Measurements from ENCODE around the gene SRRM5.
"Not testable (repeated sequence)": the region's sequence is repeated elsewhere in the genome, so short reads cannot be mapped to it uniquely, and the experiment has no call there.

Gene SRRM5, protein sequence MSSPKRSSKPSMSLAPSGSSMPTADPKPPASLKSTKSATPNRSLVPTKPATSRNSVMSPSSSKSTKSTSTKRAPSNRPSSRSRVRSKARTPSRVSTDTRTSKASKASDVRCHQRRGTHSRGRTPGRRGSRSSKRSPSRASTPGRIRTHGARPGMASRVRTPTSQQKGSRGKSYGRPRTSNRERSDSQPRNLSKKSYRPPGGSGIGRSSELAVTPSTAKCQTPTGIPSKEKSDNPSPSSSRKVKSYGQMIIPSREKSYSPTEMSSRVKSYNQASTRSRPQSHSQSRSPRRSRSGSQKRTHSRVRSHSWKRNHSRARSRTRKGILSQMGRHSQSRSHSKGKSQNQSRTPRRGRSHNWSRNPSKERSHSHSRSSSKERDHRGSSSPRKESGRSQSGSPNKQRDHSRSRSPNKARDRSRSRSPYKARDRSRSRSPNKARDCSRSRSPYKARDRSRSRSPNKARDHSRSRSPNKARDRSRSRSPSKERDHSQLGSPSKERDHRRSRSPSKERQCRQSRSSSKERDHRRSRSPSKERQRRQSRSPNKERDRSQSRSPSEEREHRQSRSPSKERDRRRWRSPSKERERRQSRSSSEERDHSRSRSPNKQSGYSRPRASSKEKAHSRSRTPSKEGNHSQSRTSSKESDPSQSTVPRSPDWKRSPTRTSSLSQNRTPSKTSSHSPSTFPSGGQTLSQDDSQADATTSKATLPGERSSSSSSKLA

DNA sequence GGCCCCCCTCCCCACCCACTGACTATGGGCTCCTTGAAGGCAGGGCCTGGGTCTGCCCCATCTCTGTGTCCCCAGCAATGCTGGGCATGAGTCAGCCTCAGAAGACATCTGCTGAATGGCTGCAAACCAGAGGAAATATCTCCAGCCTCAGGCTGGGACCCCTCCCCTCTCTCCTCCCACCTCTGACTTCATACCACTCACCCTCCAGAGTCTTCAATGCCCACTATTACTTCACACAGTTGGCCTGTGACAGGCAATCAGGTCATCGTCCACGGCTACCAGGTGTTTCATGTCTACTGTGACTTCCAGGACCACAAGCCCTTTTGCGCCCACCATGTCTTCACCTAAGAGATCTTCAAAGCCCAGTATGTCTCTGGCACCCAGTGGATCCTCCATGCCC, at the start of gene SRRM5:
SRRM5 (plus strand) TSS at position 301 of the 400 bp plus-strand sequence; CDS start at position 335, 34 bp downstream.
- no peak for DNase-seq (ENCODE audit: low read depth in 2 of 3, low spot score in 2 of 3)

DNA sequence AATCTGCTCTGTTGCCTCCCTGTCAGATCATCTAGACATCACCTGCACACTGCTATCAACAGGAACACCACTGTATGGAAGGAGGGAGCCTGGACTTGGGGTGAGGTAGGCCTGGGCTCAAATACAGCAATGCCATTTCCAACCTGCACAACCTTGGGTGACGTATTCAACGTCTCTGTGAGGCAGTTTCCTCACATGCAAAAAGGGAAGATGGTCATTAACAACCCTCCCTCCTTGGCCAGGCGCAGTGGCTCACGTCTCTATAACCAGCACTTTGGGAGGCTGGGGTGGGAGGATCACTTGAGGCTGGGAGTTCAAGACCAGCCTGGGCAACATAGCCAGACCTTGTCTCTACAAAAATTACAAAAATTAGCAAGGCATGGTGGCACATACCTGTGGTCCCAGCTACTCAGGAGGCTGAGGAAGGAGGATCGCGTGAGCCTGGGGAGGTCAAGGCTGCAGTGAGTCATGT, 49.6 kb upstream of the SRRM5 start:
- DNase-seq (ENCODE audit: low read depth in 2 of 3, low spot score in 2 of 3) = no peak

DNA sequence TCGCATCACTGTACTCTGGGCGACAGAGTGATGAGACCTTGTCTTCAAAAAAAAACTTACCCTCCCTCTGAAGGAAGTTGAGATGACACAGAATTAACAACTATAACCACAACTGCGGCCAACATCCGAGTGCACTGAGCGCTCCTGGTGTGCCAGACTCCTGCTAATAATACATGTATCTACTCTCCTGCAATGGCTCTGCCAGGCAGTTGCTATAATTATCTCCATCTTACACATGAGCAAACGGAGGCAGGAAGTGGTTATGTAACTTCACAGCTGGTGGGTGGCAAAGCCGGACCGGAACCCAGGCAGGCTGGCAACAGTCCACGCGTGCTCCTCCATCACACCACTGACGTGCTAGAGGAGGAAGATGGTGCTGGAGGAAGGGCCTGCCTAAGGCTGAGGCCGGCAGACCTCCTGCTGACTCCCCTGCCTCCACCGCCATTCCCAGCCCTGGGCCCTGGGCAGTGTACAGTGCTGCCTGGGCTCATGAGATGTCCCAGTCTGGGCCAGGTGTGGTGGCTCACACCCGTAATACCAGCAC, 49.1 kb upstream of the SRRM5 start:
- DNase-seq (ENCODE audit: low read depth in 2 of 3, low spot score in 2 of 3) = peak in 2 of 3 experiments; percentile 38 to 54

DNA sequence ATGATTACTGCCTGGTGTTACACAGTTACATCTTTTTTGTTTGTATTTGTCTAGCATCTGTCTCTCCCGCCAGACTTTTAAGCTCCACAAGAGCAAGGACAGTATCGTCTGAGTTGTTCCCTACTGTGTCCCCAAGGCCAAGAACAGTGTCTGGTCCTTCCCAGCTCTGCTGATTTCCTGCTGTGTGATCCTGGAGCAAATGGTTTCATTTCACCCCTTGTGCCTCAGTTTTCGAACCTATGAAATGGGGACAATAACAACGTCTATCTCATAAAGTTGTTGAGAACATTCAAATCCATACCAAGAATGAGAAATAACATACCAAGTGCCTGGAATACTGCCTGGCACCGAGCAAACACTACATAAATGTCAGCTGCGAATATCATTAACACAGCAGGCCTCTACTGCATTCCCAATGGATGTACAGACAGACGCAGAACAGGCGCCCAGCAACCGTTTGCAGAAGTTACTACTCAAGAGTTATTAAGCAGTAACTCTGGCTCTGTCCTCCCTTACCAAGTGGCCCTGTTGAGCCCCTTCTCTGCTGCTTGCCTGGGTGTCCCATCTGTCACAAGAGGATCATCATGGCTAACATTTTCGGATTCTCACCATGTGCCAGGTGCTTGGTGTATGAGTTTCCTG, 48.0 kb upstream of the SRRM5 start:
- DNase-seq (ENCODE audit: low read depth in 2 of 3, low spot score in 2 of 3) = no peak

DNA sequence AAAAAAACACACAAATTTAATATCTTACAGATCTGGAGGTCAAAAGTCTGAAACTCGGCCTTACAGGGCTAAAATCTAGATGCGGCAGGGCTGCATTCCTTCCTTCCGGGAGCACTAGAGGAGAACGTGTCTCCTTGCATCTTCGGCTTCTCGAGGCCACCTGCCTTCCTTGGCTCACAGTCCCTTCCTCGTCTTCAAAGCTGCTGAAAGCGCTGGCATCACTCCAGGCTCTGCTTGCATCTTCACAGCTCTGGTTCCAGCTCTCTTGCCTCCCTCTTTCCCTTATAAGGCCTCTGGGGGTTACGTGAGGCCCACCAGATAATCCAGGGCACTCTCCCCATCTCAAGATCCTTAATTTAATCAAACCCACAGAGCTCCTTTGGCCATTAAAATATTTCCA, 47.1 kb upstream of the SRRM5 start:
- no peak for DNase-seq (ENCODE audit: low read depth in 2 of 3, low spot score in 2 of 3)

DNA sequence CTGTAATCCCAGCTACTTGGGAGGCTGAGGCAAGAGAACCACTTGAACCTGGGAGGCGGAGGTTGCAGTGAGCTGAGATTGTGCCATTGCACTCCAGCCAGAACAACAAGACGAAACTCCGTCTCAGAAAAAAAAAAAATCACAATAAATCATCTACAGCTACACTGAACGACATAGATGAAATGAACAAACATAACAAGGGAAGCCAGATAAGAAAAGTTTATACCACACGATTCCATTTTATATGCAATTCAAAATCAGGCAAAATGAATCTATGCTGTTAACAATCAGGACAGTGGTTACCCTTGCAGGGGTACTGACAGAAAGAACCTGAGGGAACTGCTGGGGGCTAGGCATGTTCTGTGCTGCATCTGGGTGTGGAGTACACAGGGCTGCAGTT, 42.2 kb upstream of the SRRM5 start:
- no peak for DNase-seq (ENCODE audit: low read depth in 2 of 3, low spot score in 2 of 3)

DNA sequence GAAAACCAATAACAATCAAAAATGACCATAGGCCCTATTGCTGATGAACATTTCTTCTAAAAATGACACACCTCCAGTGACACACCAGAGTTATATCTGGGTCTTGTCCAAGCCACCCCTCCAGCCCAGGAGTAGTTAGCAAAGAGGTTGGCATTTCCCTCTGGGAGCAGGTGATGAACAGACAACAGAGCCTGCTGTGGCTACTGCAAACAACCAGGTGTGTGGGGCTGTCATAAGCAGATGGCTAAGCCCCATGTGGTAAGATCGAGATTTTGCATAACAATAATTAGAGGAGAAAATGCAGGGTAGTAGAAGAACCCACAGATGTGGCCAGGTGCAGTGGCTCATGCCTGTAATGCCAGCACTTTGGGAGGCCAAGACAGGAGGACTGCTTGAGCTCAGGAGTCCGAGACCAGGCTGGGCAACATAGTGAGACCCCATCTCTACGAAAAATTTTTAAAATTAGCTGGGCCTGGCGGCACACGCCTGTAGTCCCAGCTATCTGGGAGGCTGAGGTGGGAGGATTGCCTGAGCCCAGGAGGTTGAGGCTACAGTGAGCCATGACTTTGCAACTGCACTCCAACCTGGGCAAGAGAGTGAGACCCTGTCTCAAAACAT, 41.6 kb upstream of the SRRM5 start:
- no peak for DNase-seq (ENCODE audit: low read depth in 2 of 3, low spot score in 2 of 3)

DNA sequence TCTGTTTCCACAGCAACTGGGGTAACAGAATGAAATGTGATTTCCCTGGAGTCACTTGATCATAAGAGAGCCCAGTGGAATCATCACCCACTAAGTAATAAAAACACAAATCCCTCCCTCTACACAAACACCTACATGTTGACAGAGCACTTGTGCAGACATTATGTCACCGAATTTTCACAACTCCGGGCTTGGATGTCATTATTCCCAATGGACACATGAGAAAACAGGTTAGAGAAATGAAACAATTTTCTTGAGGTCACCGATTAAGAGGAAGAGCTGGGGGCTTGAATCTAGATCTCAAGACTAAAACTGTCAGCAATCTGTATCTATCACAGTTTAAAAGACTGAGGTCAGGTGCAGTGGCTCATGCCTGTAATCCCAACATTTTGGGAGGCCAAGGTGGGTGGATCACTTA, 39.7 kb upstream of the SRRM5 start:
- DNase-seq (ENCODE audit: low read depth in 2 of 3, low spot score in 2 of 3) = no peak

DNA sequence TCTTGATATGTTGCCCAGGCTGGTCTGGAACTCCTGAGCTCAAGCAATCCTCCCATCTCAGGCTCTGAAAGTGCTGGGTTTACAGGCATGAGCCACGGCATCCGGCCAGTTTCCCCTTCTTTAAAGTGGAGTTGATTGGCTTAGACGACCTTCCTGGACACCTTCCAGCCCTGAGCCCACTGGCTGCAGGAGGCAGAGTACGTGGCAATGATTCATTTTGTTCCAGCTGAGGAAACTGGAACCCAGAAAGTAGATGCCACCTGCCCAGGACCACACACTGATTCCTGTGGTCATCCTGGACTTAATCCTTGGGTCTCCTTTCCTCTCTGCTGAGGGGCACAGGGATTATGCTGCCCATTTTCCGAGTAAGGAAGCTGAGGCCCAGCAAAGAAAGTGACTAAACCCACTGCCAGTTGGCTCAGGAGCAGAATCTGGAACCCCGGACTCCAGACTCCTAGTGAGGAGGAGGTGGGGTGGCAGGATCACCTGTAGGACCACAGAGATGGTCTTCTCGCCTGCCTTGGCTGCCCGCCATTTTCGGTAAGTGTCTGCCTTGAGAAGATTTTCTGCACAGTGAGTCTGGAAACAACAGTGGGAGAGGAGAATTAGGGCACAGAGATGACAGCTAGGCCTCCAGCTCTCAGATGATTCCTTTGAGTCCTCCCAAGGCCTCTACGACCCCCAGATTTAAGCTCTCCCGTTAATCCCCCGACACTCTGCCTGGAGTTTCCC, 37.3 kb upstream of the SRRM5 start:
- no peak for DNase-seq (ENCODE audit: low read depth in 2 of 3, low spot score in 2 of 3)

DNA sequence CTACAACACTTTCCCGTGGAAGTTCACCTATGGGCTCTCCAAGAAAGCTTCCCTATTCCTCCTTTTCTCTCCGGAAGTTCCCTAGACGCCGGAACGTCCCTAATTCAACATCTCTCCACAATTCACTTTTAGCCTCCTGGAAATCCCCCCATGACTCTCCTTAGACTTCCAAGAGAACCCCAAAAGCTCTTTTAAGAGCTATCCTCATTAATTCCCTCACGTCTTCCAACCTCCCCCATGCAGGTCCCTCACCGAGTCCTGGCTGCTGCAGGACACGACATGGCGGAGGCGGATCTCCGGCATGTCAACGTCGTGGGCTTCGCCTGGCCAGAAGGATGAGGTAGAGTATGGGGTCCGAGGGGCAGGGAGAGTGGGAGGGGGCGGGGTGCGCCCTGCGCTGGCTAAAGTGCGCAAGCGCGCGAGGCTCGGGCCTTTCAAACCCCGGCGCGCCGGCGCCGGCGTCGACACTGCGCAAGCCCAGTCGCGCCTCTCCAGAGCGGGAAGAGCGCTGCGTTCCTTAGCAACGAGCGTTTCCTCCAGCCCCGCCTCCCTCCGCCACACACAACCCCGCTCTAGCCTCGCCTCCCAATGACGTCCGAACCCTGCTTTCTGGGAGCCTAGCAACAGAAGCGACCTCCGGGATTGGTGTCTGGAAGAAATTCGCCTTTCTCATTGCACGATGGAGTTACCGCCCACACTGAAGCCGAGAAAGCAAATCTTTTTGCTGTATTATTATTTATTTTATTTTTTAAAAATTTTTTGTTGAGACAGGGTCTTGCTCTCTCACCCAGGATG, 36.5 kb upstream of the SRRM5 start, which contains the start of the genes PINLYP and XRCC1:
PINLYP (plus strand) TSS at position 646 of the 795 bp plus-strand sequence. CDS start 1,391 bp downstream, outside the sequence.
XRCC1 (minus strand) TSS at position 372 of the 795 bp plus-strand sequence; CDS start at position 303, 69 bp downstream.
- peak; percentile 83 to 92 (median 90) for DNase-seq (ENCODE audit: low read depth in 2 of 3, low spot score in 2 of 3)

DNA sequence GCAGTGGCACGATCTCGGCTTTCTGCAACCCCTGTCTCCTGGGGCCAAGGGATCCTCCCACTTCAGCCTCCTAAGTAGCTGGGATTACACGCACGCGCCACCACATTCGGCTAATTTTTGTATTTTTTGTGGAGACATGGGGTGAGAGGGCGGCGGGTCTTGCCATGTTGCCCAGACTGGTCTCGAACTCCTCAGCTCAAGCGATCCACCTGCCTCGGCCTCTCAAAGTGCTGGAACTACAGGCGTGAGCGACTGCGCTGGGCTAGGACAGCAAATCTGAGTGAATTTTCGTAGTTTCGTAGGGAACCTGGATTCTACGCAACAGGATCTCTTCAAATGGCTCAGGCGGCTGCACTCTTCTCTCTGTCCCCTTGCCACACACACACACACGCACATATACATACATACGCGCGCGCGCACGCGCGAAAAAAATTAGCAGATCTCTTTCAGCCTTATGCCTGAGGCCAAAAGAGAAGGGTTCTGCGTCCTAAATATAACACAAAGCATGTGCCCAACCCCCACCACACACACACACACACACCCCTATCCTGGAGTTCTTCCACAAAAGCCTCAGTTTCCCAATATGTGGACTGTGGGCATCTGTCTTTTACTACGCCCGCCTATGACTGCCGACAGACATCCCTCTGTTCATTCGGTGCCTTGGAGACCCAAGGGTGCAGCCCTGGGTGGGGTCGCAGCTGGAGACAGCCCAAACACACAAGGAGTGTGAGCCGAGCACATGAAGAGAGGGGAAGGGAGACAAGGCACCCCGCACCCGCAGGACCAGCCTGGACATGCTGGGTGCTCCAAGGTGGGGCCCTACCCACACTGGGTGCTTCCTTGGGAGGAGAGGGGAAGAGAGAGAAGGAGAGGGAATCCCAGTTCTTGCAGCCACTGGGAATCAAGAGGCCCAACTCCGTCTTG, 35.7 kb upstream of the SRRM5 start:
- DNase-seq (ENCODE audit: low read depth in 2 of 3, low spot score in 2 of 3) = no peak

DNA sequence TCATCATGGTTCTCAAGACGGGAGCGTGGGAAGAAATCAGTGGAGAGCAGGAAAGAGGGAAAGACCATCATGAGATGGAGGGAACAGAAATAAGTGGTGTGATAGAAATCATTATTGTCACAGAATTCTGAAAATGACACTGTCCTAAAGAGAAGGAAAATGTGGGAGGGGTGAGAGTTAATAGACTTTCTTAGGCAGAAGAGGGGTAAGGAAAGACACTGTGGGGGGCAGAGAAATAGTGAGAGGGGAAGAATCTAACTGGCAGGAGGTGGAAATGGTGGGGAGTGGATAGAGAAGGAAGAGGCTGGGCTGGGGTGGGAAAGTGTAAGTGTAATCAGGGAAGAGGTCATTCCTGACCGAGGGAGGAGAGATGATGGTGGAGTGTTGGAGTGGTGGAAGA, 33.1 kb upstream of the SRRM5 start:
- DNase-seq (ENCODE audit: low read depth in 2 of 3, low spot score in 2 of 3) = no peak

DNA sequence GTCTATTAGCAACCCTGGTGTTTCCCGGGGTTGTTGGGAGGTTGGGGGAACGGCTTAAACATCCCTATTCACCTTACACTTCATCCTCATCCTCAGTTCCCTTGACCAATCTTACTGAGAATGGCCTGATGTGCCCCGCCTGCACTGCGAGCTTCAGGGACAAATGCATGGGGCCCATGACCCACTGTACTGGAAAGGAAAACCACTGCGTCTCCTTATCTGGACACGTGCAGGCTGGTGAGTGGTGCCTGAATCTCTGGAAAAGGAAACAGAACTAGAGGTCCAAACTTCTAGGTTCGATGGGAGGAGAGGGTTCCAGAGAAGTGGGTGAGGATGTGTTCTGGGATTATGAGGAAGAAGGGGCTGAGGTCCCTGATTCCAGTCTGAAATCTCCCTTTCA, 30.4 kb upstream of the SRRM5 start:
- no peak for DNase-seq (ENCODE audit: low read depth in 2 of 3, low spot score in 2 of 3)

DNA sequence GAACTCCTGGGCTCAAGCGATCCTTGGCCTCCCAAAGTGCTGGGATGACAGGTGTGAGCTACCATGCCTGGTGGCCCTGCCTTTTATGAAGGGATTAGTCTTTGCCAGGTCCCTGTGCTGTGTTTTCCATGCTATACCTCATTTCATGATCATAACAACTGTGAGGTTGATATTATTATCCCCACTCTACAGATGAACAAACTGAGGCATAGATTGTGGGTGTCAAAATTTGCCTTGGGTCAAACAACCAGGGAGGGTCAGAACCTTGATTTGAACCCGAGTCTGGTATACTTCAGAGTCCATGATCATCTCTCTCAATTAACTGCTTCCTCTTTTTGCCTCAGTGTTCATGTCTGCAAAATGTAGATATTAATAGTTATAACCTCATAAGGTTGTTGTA, 29.4 kb upstream of the SRRM5 start:
- DNase-seq (ENCODE audit: low read depth in 2 of 3, low spot score in 2 of 3) = no peak

DNA sequence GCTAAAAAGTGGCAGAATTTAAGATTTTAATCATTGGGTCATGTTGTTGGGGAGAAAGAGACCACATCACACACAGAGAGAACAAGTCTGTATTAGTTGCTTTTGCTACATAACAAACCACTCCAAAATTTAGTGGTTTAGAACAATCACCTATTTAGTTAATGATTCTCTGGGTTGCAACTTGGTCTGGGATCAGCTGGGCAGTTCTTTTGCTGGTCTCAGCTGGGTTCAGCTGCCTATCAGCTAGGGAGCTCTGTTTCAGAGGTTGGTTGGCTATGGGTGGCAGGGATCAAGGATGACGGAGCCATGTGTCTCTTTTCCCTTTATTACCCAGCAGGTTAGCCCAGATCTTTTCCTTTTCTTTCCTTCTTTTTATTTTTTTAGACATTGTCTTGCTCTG, 27.4 kb upstream of the SRRM5 start:
- DNase-seq (ENCODE audit: low read depth in 2 of 3, low spot score in 2 of 3) = no peak

DNA sequence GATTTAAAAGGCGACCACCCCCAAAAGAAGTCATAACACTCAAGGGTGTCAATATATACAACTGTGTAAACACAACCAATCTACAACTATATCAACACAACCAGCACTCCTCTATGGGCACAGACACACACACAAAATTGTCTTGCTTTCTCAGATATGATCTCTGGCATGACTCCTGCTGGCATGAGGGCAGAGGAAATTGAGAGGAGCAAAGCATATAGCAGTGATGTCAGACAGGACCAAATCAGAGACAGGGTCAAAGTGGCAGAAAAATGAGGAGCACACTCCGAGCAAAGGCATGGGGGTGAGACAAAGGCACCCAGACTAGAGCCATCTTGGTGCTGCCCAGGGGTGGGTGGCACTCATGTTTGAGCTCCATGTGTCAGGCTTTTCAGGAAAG, 25.5 kb upstream of the SRRM5 start:
- DNase-seq (ENCODE audit: low read depth in 2 of 3, low spot score in 2 of 3) = no peak

DNA sequence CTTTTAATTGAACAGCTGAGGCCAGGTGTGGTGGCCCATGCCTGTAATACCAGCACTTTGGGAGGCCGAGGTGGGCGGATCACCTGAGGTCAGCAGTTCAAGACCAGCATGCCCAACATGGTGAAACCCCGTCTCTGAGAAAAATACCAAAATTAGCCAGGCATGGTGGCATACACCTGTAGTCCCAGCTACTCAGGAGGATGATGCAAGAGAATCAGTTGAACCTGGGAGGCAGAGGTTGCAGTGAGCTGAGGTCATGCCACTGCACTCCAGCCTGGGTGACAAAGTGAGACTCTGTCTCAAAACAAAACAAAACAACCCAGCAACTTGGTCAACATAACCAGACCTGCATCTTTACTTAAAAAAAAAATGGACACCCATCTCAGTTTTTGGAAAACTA, 24.9 kb upstream of the SRRM5 start:
- not testable (repeated sequence) for DNase-seq (ENCODE audit: low read depth in 2 of 3, low spot score in 2 of 3)

DNA sequence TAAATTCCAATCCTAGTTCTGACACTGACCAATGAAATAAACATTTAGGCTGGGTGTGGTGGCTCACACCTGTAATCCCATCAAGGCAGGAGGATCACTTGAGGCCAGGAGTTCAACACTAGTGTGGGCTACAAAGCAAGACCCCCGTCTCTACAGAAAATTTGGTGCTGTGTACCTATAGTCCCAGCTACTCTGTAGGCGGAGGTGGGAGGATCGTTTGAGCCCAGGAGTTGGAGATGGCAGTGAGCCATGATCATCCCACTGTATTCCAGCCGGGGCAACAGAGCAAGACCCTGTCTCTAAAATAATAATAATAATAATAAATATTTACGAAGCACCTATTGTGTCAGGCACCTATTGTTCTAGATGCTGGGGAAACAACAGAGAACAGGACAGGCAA, 22.6 kb upstream of the SRRM5 start:
- DNase-seq (ENCODE audit: low read depth in 2 of 3, low spot score in 2 of 3) = no peak

Measured in activated CD8-positive, alpha-beta memory T cell treated with anti-CD3 and anti-CD28 coated beads for 48 hours (primary cell).